K562 (cell line): ENCODE measurements around the gene KCTD13. TPM values are rescaled to one million over a fixed set of nuclear protein-coding genes. Genes with fewer than 3 reads are reported as not detected.

Source experiments
- CCNT2 ChIP-seq: IDR thresholded peaks from 2 replicates; pipeline ENCODE4 v1.6.1; 2011; ENCODE audit warnings: borderline replicate concordance, low read depth, mild to moderate bottlenecking, moderate library complexity, mixed read lengths, low read length; ENCODE audit not compliant: insufficient read length; ENCODE audit errors: extremely low read depth
- CHCHD3 ChIP-seq: fragments of 250-450 bp; sonication (Bioruptor Pico); IDR thresholded peaks from 2 replicates; pipeline ENCODE4 v2.1.2; 2022; ENCODE audit warnings: mild to moderate bottlenecking
- EGR1 ChIP-seq: fragments of 450-650 bp; conservative IDR thresholded peaks from 2 replicates; pipeline ENCODE4 v1.6.1; 2017; ENCODE audit warnings: mild to moderate bottlenecking
- ETV5 ChIP-seq: sonication (generic); formaldehyde crosslinking; IDR thresholded peaks from 2 replicates; pipeline ENCODE4 v1.4.0; 2020; ENCODE audit warnings: low read depth, mild to moderate bottlenecking, missing genetic modification reagents
- GMEB1 ChIP-seq: fragments of 250-450 bp; sonication (Bioruptor Pico); IDR thresholded peaks from 2 replicates; pipeline ENCODE4 v1.4.0; 2020; ENCODE audit warnings: mild to moderate bottlenecking
- HLTF ChIP-seq: fragments of 450-650 bp; IDR thresholded peaks from 2 replicates; pipeline ENCODE4 v1.6.1; 2016
- HNRNPH1 ChIP-seq: fragments of 200-400 bp; formaldehyde crosslinking; optimal IDR thresholded peaks from 2 replicates; pipeline ENCODE3; 2017; ENCODE audit warnings: low read depth, mild to moderate bottlenecking, low read length, moderate library complexity
- JUNB ChIP-seq: fragments of 450-650 bp; formaldehyde crosslinking; conservative IDR thresholded peaks from 2 replicates; pipeline ENCODE4 v1.4.0; 2020; ENCODE audit warnings: mild to moderate bottlenecking
- PHB ChIP-seq: fragments of 250-450 bp; sonication (Bioruptor Pico); IDR thresholded peaks from 2 replicates; pipeline ENCODE4 v1.5.0; 2021
- PHF8 ChIP-seq: fragments of 200-600 bp; sonication (generic); IDR thresholded peaks from 2 replicates; pipeline ENCODE4 v1.6.1; 2012; ENCODE audit warnings: mixed run types, mild to moderate bottlenecking, inconsistent platforms, low read length, moderate library complexity, borderline replicate concordance
- SFPQ ChIP-seq: fragments of 200-400 bp; formaldehyde crosslinking; IDR thresholded peaks from 2 replicates; pipeline ENCODE4 v1.6.1; 2017; ENCODE audit warnings: mild to moderate bottlenecking, low read depth, low read length, moderate library complexity
- SIX5 ChIP-seq, 2 experiments: IDR thresholded peaks; 2 replicates each; pipeline ENCODE4 v1.6.1; 2011; ENCODE audit warnings: low read length in 2 of 2, borderline replicate concordance in 1 of 2, low read depth in 1 of 2, mild to moderate bottlenecking in 1 of 2, moderate library complexity in 1 of 2; ENCODE audit not compliant: insufficient read depth in 1 of 2
- SMARCB1 ChIP-seq: IDR thresholded peaks from 2 replicates; pipeline ENCODE4 v1.6.1; 2011; ENCODE audit warnings: improper control_type of control experiment, low read depth; ENCODE audit not compliant: insufficient read length
- SRSF7 ChIP-seq: fragments of 200-400 bp; formaldehyde crosslinking; optimal IDR thresholded peaks from 2 replicates; pipeline ENCODE3; 2017; ENCODE audit warnings: mild to moderate bottlenecking, low read depth, low read length
- TEAD4 ChIP-seq, 2 experiments: sonication (generic) in 1 of 2; formaldehyde crosslinking in 1 of 2; IDR thresholded peaks; 2 replicates each; pipeline versions ENCODE4 v1.6.1 to v1.8.0; 2012 to 2022; ENCODE audit warnings: borderline replicate concordance in 1 of 2, inconsistent platforms in 1 of 2, low read length in 1 of 2, mild to moderate bottlenecking in 1 of 2, missing genetic modification reagents in 1 of 2
- ZNF589 ChIP-seq: fragments of 200-800 bp; sonication (Bioruptor generic); IDR thresholded peaks from 2 replicates; pipeline ENCODE4 v1.6.1; 2016; ENCODE audit warnings: low read depth, missing genetic modification characterization, missing compliant biosample characterization
- polyA plus RNA-seq, 8 experiments: library from polyadenylated mRNA; depleted of rRNA in 4 of 8; stranded (reverse) in 5 of 8; unstranded in 3 of 8; fragments of >200 nt; fragmentation: Nextera tagmentation in 2 of 8; fragmentation: Illumina TruSeq in 1 of 8; extraction: Ambion mirVana in 2 of 8; extraction: Trizol in 1 of 8; gene quantifications; 2 replicates each; pipeline versions ENCODE4 v1.2.1 to v1.2.3, GENCODE V29; 2011 to 2014; ENCODE audit warnings: inconsistent platforms in 1 of 8, missing spikeins in 1 of 8
- total RNA-seq, 7 experiments: library from RNA; depleted of rRNA in 6 of 7; stranded (reverse); fragments of >200 nt in 6 of 7; fragmentation: Illumina TruSeq in 2 of 7; extraction: Trizol in 2 of 7; gene quantifications; 2 replicates each; pipeline versions ENCODE4 v1.2.1 to v1.2.3, GENCODE V29; 2011 to 2021; ENCODE audit warnings: low replicate concordance in 1 of 7
- TF ChIP-seq, protein P1 (sequence below): fragments of 250-450 bp; sonication (Bioruptor Pico); IDR thresholded peaks from 2 replicates; pipeline ENCODE4 v1.4.0; 2020; ENCODE audit warnings: mild to moderate bottlenecking, moderate library complexity
- TF ChIP-seq, protein P2 (sequence below): sonication (generic); formaldehyde crosslinking; IDR thresholded peaks from 2 replicates; pipeline ENCODE4 v1.8.0; 2022; ENCODE audit warnings: mild to moderate bottlenecking, missing genetic modification reagents

Gene KCTD13
- total and polyA plus RNA-seq, 9 of the 15 experiments (the other 6 are each of a cell fraction or from before 2014, with no cell fraction given), result 1.0 to 20.6 (median 9.8) TPM

DNA sequence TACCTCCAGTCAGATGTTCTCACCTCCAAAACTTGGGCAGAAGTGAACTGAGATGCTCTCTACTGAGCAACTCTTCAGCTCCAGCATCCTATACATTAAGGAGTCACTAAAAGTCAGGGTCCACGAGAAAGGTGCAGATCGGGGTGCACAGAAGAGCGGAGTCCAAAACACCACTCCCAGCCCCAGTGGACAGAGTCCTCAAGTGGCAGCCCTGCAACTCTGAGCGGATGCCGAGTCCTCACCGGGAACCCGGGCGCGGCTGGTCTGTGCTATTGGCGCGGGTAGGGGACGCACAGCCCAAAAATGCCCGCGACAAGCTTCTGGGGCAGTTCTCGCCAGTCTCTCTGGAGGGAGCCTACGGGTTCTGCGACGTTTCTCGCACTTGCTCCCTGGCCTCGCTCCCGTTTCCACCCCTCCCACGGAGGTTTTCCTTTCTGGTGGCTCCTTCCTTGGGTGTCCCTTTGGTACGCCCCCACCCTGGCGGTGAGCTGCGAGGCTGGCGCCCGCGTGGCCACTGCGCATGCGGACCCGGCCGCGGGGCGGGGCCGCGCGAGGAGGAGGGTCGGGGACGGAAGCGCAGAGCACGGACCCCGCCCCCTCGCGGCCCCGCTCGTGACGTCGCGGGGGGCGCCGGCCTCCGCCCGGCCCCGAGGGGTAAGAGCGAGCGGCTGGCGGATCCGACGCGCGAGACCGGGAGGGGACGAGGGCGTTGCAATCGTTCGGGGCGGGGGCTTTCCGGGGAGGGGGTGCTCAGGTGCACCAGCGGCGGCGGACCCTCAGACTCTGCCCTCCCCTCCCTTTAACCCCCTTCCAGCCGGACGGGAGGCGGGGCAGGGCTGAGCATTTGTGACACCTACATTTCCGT is 35.7 kb upstream of the KCTD13 start, which contains the start of gene TMEM219 (continued):
- TF ChIP-seq, protein P1, sequence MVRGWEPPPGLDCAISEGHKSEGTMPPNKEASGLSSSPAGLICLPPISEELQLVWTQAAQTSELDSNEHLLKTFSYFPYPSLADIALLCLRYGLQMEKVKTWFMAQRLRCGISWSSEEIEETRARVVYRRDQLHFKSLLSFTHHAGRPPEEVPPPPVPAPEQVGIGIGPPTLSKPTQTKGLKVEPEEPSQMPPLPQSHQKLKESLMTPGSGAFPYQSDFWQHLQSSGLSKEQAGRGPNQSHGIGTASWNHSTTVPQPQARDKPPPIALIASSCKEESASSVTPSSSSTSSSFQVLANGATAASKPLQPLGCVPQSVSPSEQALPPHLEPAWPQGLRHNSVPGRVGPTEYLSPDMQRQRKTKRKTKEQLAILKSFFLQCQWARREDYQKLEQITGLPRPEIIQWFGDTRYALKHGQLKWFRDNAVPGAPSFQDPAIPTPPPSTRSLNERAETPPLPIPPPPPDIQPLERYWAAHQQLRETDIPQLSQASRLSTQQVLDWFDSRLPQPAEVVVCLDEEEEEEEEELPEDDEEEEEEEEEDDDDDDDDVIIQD (CRISPR knock-in tag), result no peak
- TF ChIP-seq, protein P2, sequence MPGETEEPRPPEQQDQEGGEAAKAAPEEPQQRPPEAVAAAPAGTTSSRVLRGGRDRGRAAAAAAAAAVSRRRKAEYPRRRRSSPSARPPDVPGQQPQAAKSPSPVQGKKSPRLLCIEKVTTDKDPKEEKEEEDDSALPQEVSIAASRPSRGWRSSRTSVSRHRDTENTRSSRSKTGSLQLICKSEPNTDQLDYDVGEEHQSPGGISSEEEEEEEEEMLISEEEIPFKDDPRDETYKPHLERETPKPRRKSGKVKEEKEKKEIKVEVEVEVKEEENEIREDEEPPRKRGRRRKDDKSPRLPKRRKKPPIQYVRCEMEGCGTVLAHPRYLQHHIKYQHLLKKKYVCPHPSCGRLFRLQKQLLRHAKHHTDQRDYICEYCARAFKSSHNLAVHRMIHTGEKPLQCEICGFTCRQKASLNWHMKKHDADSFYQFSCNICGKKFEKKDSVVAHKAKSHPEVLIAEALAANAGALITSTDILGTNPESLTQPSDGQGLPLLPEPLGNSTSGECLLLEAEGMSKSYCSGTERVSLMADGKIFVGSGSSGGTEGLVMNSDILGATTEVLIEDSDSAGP, result no peak
- TF ChIP-seq CCNT2 (peak; percentile 58), JUNB (CRISPR knock-in tag) (no peak), SRSF7 (no peak), CHCHD3 (CRISPR knock-in tag) (no peak), PHB (CRISPR knock-in tag) (no peak), TEAD4 (IDR thresholded peaks at IDR 0.05; ENCODE audit: low read length) (no peak), TEAD4 (CRISPR knock-in tag; IDR thresholded peaks at IDR 0.05; ENCODE audit: borderline replicate concordance) (no peak), ETV5 (CRISPR knock-in tag) (0 out of 2 replicates have a peak, but pooled peaks have one; percentile 61), HLTF (no peak), PHF8 (peak; percentile 76; the same call in 1 of the 2 replicates), SIX5 (IDR thresholded peaks at IDR 0.05; ENCODE audit: borderline replicate concordance in 1 of 2, insufficient read depth in 1 of 2, low read depth in 1 of 2, low read length in 2 of 2) (0 out of 4 replicates have a peak, but pooled peaks of 1 of the 2 experiments have one; percentile 5), HNRNPH1 (no peak), SMARCB1 (no peak), ZNF589 (CRISPR knock-in tag) (no peak), EGR1 (peak; percentile 74), SFPQ (no peak), GMEB1 (CRISPR knock-in tag) (peak; percentile 78)
